Measurements from ENCODE around the gene KARS1.

DNA sequence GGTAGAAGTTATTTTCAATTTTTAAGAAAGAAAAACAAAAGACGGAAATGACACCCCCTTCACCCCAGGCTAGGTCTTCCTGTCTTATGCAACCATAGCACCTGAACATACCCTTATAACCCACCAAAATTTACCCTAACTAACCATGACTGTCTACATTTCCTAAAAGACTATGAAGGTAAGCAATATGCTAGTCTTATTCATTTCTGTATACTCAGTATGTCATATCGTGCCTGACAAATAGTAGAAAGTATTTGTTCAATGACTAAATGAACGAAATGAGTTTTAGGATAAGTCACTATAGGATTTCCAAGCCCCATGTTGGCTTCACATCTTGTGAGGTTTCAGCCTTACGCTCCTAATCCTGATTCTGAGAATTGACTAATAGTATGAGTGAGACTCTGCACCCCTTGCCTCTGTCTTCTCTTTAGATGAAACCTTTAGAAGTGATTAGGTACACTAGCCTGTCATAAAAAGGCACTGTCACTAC is 30.9 kb downstream of the KARS1 start:
- TF ChIP-seq, protein P1, sequence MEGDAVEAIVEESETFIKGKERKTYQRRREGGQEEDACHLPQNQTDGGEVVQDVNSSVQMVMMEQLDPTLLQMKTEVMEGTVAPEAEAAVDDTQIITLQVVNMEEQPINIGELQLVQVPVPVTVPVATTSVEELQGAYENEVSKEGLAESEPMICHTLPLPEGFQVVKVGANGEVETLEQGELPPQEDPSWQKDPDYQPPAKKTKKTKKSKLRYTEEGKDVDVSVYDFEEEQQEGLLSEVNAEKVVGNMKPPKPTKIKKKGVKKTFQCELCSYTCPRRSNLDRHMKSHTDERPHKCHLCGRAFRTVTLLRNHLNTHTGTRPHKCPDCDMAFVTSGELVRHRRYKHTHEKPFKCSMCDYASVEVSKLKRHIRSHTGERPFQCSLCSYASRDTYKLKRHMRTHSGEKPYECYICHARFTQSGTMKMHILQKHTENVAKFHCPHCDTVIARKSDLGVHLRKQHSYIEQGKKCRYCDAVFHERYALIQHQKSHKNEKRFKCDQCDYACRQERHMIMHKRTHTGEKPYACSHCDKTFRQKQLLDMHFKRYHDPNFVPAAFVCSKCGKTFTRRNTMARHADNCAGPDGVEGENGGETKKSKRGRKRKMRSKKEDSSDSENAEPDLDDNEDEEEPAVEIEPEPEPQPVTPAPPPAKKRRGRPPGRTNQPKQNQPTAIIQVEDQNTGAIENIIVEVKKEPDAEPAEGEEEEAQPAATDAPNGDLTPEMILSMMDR (IDR thresholded peaks at IDR 0.05), result no peak
- TF ChIP-seq POLR2A (IDR thresholded peaks at IDR 0.05), result no peak

Data from body of pancreas (tissue), 4 donors.